Osteocyte (in vitro differentiated cells): ENCODE measurements around the gene JOSD2. TPM values are rescaled to one million over a fixed set of nuclear protein-coding genes. Genes with fewer than 3 reads are reported as not detected.

Source experiments
- DNase-seq: peaks from one replicate; pipeline ENCODE4 v3.0.0; 2021; ENCODE audit warnings: mixed read lengths; ENCODE audit not compliant: unreplicated experiment; ENCODE audit errors: extremely low spot score
- H3K27ac Mint-ChIP-seq: one replicate; pipeline ENCODE4 v1.8.0; 2021; ENCODE audit warnings: mild to moderate bottlenecking, mixed read lengths; ENCODE audit not compliant: unreplicated experiment
- H3K27me3 Mint-ChIP-seq: one replicate; pipeline ENCODE4 v1.8.0; 2021; ENCODE audit warnings: mixed read lengths; ENCODE audit not compliant: unreplicated experiment
- H3K36me3 Mint-ChIP-seq: one replicate; pipeline ENCODE4 v1.8.0; 2021; ENCODE audit warnings: mixed read lengths; ENCODE audit not compliant: unreplicated experiment
- H3K4me1 Mint-ChIP-seq: one replicate; pipeline ENCODE4 v1.8.0; 2021; ENCODE audit warnings: mixed read lengths; ENCODE audit not compliant: unreplicated experiment
- H3K4me3 Mint-ChIP-seq: one replicate; pipeline ENCODE4 v1.8.0; 2021; ENCODE audit warnings: mild to moderate bottlenecking, moderate library complexity, mixed read lengths; ENCODE audit not compliant: unreplicated experiment
- H3K9me3 Mint-ChIP-seq: one replicate; pipeline ENCODE4 v1.8.0; 2021; ENCODE audit warnings: mixed read lengths; ENCODE audit not compliant: unreplicated experiment
- CTCF ChIP-seq: fragments of 200-600 bp; sonication (generic); IDR thresholded peaks from 2 replicates; pipeline ENCODE4 v1.5.0; 2021; ENCODE audit warnings: antibody characterized with exemption, mild to moderate bottlenecking, moderate library complexity
- total RNA-seq: library from RNA; stranded (reverse); gene quantifications from 2 replicates; pipeline ENCODE4 v1.2.1, GENCODE V29; 2021

The JOSD2 gene
- total RNA-seq, 1 donor from 2014 or later, result 43.7 TPM

- no peak for DNase-seq
- Mint-ChIP-seq H3K27me3 (no peaks in the 10 kb centered on the region), H3K27ac (no peak overlapping the region), H3K4me3 (no peak overlapping the region), H3K36me3 (no peaks in the 10 kb centered on the region), H3K9me3 (no peaks in the 10 kb centered on the region), H3K4me1 (no peaks in the 10 kb centered on the region)
- TF ChIP-seq CTCF, result no peak
Observed at GRCh38 chr19:50520822-50521465, 10.0 kb upstream of the JOSD2 start.

- TF ChIP-seq CTCF, result no peak
- no peaks in the 10 kb centered on the region for H3K4me1 Mint-ChIP-seq
- H3K36me3 Mint-ChIP-seq, result no peaks in the 10 kb centered on the region
- H3K4me3 Mint-ChIP-seq, result no peak overlapping the region
- no peak for DNase-seq
- H3K27ac Mint-ChIP-seq, result no peak overlapping the region
- H3K27me3 Mint-ChIP-seq, result no peaks in the 10 kb centered on the region
- no peaks in the 10 kb centered on the region for H3K9me3 Mint-ChIP-seq
Observed at GRCh38 chr19:50519006-50519575, 8.1 kb upstream of the JOSD2 start.

- no peaks in the 10 kb centered on the region for H3K9me3 Mint-ChIP-seq
- H3K4me1 Mint-ChIP-seq, result no peaks in the 10 kb centered on the region
- H3K27me3 Mint-ChIP-seq, result no peaks in the 10 kb centered on the region
- H3K27ac Mint-ChIP-seq, result no peak overlapping the region
- no peak for DNase-seq
- no peak for TF ChIP-seq CTCF
- H3K36me3 Mint-ChIP-seq, result no peaks in the 10 kb centered on the region
- no peak overlapping the region for H3K4me3 Mint-ChIP-seq
Observed at GRCh38 chr19:50518091-50519005, 7.4 kb upstream of the JOSD2 start.

- Mint-ChIP-seq H3K4me3 (no peak overlapping the region), H3K27me3 (no peaks in the 10 kb centered on the region), H3K36me3 (no peaks in the 10 kb centered on the region), H3K9me3 (no peaks in the 10 kb centered on the region), H3K27ac (no peak overlapping the region), H3K4me1 (no peaks in the 10 kb centered on the region)
- DNase-seq, result no peak
- TF ChIP-seq CTCF, result no peak
Observed at GRCh38 chr19:50517704-50518075, 6.7 kb upstream of the JOSD2 start.
